SK-N-SH treated with all-trans-retinoic acid at 6 μM for 48 hours (cell line): ENCODE results near the gene DNAH5.

ENCODE experiments used
- BACH2 ChIP-seq: fragments of 250-450 bp; sonication (Bioruptor Pico); IDR thresholded peaks from 2 replicates; pipeline ENCODE4 v1.9.0; 2021; ENCODE audit warnings: mild to moderate bottlenecking, borderline replicate concordance
- CSDC2 ChIP-seq: fragments of 250-450 bp; sonication (Bioruptor Pico); IDR thresholded peaks from 2 replicates; pipeline ENCODE4 v1.5.0; 2020; ENCODE audit warnings: mild to moderate bottlenecking, moderate library complexity
- ESRRG ChIP-seq: fragments of 250-450 bp; sonication (Bioruptor Pico); IDR thresholded peaks from 2 replicates; pipeline ENCODE4 v1.6.1; 2021; ENCODE audit warnings: mild to moderate bottlenecking
- OSR1 ChIP-seq: fragments of 250-450 bp; sonication (Bioruptor Pico); IDR thresholded peaks from 2 replicates; pipeline ENCODE4 v1.8.0; 2022; ENCODE audit warnings: moderate library complexity, mild to moderate bottlenecking, inconsistent platforms
- PPARA ChIP-seq: fragments of 250-450 bp; sonication (Bioruptor Pico); IDR thresholded peaks from 2 replicates; pipeline ENCODE4 v1.5.0; 2020; ENCODE audit warnings: mild to moderate bottlenecking, borderline replicate concordance
- RARB ChIP-seq: fragments of 250-450 bp; sonication (Bioruptor Pico); IDR thresholded peaks from 2 replicates; pipeline ENCODE4 v1.8.0; 2021; ENCODE audit warnings: mild to moderate bottlenecking, moderate library complexity
- TCF4 ChIP-seq: fragments of 250-450 bp; sonication (Bioruptor Pico); IDR thresholded peaks from 2 replicates; pipeline ENCODE4 v1.8.0; 2021; ENCODE audit warnings: mild to moderate bottlenecking, moderate library complexity, borderline replicate concordance
- TOX ChIP-seq: fragments of 250-450 bp; sonication (Bioruptor Pico); IDR thresholded peaks from 2 replicates; pipeline ENCODE4 v1.8.0; 2021; ENCODE audit warnings: mild to moderate bottlenecking, moderate library complexity, borderline replicate concordance
- ZNF565 ChIP-seq: fragments of 450-650 bp; formaldehyde crosslinking; conservative IDR thresholded peaks from 2 replicates; pipeline ENCODE4 v1.5.0; 2020; ENCODE audit warnings: low read depth, mild to moderate bottlenecking, moderate library complexity
- ZNF70 ChIP-seq: fragments of 450-650 bp; formaldehyde crosslinking; IDR thresholded peaks from 2 replicates; pipeline ENCODE4 v1.5.0; 2020; ENCODE audit warnings: mild to moderate bottlenecking, moderate library complexity
- TF ChIP-seq, protein P1 (sequence below): fragments of 250-450 bp; sonication (Bioruptor Pico); IDR thresholded peaks from 2 replicates; pipeline ENCODE4 v1.8.0; 2020; ENCODE audit warnings: mild to moderate bottlenecking, moderate library complexity, borderline replicate concordance
- TF ChIP-seq, protein P2 (sequence below): fragments of 250-450 bp; sonication (Bioruptor Pico); IDR thresholded peaks from 2 replicates; pipeline ENCODE4 v1.5.0; 2020; ENCODE audit warnings: mild to moderate bottlenecking, moderate library complexity

DNA sequence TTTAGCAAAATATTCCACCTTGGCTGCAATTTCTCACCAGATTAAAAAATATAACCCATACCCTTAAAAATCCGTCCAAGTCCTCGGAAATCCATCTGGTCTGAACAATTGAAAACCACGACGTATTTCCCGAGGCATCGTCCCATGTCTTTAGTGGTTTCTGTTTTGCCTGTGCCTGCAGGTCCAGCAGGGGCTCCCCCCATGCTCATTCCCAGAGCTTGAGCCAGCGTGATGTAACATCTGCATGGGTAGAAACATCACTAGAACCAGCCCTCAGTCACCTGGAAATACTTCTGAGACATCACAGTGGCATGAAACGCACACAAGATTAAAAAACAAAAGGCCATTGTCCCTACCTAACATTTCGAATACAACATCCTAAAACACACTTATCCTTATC lies 114.0 kb downstream of the DNAH5 start:
- no peak for TF ChIP-seq RARB (CRISPR knock-in tag)
- TF ChIP-seq BACH2 = no peak
- TF ChIP-seq ESRRG (CRISPR knock-in tag) = no peak
- no peak for TF ChIP-seq ZNF70 (CRISPR knock-in tag)
- TF ChIP-seq, protein P1, sequence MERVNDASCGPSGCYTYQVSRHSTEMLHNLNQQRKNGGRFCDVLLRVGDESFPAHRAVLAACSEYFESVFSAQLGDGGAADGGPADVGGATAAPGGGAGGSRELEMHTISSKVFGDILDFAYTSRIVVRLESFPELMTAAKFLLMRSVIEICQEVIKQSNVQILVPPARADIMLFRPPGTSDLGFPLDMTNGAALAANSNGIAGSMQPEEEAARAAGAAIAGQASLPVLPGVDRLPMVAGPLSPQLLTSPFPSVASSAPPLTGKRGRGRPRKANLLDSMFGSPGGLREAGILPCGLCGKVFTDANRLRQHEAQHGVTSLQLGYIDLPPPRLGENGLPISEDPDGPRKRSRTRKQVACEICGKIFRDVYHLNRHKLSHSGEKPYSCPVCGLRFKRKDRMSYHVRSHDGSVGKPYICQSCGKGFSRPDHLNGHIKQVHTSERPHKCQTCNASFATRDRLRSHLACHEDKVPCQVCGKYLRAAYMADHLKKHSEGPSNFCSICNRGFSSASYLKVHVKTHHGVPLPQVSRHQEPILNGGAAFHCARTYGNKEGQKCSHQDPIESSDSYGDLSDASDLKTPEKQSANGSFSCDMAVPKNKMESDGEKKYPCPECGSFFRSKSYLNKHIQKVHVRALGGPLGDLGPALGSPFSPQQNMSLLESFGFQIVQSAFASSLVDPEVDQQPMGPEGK (CRISPR knock-in tag) = no peak
- TF ChIP-seq ZNF565 = no peak
- no peak for TF ChIP-seq OSR1 (CRISPR knock-in tag)
- no peak for TF ChIP-seq CSDC2 (CRISPR knock-in tag)
- TF ChIP-seq, protein P2, sequence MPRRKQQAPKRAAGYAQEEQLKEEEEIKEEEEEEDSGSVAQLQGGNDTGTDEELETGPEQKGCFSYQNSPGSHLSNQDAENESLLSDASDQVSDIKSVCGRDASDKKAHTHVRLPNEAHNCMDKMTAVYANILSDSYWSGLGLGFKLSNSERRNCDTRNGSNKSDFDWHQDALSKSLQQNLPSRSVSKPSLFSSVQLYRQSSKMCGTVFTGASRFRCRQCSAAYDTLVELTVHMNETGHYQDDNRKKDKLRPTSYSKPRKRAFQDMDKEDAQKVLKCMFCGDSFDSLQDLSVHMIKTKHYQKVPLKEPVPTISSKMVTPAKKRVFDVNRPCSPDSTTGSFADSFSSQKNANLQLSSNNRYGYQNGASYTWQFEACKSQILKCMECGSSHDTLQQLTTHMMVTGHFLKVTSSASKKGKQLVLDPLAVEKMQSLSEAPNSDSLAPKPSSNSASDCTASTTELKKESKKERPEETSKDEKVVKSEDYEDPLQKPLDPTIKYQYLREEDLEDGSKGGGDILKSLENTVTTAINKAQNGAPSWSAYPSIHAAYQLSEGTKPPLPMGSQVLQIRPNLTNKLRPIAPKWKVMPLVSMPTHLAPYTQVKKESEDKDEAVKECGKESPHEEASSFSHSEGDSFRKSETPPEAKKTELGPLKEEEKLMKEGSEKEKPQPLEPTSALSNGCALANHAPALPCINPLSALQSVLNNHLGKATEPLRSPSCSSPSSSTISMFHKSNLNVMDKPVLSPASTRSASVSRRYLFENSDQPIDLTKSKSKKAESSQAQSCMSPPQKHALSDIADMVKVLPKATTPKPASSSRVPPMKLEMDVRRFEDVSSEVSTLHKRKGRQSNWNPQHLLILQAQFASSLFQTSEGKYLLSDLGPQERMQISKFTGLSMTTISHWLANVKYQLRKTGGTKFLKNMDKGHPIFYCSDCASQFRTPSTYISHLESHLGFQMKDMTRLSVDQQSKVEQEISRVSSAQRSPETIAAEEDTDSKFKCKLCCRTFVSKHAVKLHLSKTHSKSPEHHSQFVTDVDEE (CRISPR knock-in tag) = no peak
- TF ChIP-seq TCF4 (CRISPR knock-in tag) = no peak
- TF ChIP-seq PPARA (CRISPR knock-in tag) = no peak
- no peak for TF ChIP-seq TOX (CRISPR knock-in tag)
